Left cardiac atrium (tissue), 4 donors: ENCODE data around the gene DLGAP1. TPM values are rescaled to one million over a fixed set of nuclear protein-coding genes. Genes with fewer than 3 reads are reported as not detected.
"Not testable (repeated sequence)": the region's sequence is repeated elsewhere in the genome, so short reads cannot be mapped to it uniquely, and the experiment has no call there.

ENCODE experiments used
- ATAC-seq, 2 donors: fragments of 200-7000 bp; cut with Tn5 transposase; one replicate each; pipeline ENCODE4 v1.9.1; 2020; ENCODE audit warnings: mild to moderate bottlenecking in 2 of 2, moderate library complexity in 2 of 2
- DNase-seq: peaks from one replicate; pipeline ENCODE4 v3.0.0-alpha.2; 2020
- intact Hi-C, 2 donors: fragments of 100-400 bp; cut with DNase I; formaldehyde crosslinking; loops; one replicate each; pipeline versions ENCODE4 v1.14.1 to v1.15.1; 2022 to 2023
- total RNA-seq, 2 donors: library from RNA; stranded (reverse); fragmentation: NEBNext Ultra II Directional; extraction: Animal tissue kit (Norgen Biotek cat#: 25700); gene quantifications; one replicate each; pipeline ENCODE4 v1.2.1, GENCODE V29; 2021
- donor health status: DM: no; HTN: yes; CAD: no.
- donor health status: DM: no; HTN: yes; CAD: no; lungs with severe emphysema.
- donor health status: DM: yes; HTN: yes; CAD: no.
- donor health status: Dilated cardiomyopathy.

The DLGAP1 gene
- total RNA-seq, 2 donors from 2014 or later: 0.29 to 0.47 TPM

DNA sequence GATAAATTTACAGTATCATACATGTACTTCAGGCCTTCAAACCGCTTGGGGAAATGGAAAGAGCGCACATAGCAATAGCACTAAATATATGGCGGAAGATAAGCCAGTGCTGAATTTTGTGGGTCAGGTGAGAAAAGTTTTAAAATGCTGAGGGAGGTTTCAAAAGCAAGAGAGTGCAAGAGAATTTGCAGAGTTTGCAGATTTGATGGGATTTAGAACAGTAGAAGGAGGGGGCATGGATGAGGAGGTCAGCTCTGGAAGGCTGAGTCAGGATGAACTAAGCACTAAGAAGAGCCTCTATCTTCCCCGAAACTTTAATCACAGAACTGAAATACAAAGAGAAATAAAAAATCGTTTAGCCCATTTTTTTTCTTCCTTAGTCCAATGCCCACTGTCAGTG lies 145.9 kb downstream of the DLGAP1 start:
- intact Hi-C loops: no loop called here
- DNase-seq (no peak), ATAC-seq (no peak)

DNA sequence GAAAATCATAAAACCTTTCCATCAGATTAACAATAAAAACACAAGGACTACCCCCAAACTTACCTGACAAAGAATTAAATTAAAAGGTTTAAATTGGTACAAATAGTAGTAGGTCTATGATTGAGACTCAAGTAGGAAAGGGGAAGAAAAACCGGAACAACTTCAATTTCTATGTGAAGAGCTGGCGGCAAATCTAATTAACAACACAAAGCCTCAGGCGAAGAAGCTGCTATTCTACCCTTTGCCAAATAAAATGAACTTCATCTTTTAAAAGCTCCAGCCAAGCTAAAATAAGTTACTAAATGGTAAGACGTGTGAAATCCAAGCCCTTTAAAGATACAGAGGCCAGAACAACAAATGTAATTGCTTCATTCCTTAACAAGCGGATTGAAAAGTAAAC lies 146.5 kb downstream of the DLGAP1 start:
- intact Hi-C loops: no loop called here
- no peak for ATAC-seq

DNA sequence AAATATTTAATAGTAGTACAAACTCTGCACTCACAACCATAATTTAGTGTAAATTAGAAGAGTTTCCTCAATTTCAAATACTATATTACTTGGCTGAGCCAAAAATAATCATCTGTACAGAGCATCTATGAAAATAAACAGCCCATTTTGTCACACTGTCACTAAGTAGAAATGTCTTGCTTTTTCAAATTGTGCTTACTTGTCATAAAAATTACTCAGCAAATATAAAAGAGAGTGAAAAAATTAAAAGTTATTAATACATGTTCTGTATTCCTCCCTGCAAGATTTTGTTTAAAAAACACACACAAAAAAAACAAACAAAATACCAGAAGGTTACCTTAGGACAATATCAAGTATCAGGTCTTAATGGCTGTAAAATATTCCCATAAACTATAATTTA lies 155.7 kb downstream of the DLGAP1 start:
- ATAC-seq (no peak), DNase-seq (no peak)
- intact Hi-C loops: no loop called here

More for the DNA sequence above, 146.5 kb downstream of the DLGAP1 start:
- no peak for DNase-seq

DNA sequence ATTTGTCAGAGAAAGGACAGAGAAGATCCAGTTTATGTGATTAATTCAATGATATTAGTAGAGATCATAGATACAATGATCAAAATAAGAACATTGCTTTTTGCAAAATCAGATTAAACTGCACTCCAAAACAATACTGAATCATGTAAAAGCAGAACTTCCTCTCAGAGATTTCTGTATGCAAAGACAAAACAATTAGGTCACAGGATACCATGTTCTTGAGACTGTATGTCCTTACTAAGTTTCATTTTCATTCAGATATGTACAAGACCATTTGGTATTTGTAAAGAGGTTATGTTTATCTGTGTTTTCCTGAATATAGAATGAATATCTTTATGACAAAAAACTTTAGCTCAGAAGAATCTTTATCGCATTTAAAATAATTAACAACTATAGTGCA lies 161.8 kb downstream of the DLGAP1 start:
- no peak for DNase-seq
- no peak for ATAC-seq
- intact Hi-C loops: no loop called here

DNA sequence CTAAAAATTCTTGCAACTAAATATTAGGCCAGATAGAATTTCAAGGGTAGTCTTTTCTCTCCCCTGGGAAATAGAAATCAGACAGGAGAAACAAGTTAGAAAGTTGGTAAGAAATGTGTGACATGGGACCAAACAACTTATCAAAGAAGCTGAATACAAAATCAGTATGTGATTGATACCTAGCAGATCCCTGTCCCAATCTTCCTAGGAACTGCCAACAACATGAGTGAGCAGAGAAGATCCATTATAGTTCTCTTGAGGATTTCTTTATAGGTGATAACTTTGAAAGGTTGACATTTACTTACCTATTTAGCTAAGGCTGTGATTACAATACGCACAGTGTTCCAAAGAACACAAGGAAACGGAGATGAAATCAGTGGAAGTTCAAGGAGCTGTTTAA lies 162.4 kb downstream of the DLGAP1 start:
- no peak for DNase-seq
- ATAC-seq: no peak
- intact Hi-C loops: no loop called here

DNA sequence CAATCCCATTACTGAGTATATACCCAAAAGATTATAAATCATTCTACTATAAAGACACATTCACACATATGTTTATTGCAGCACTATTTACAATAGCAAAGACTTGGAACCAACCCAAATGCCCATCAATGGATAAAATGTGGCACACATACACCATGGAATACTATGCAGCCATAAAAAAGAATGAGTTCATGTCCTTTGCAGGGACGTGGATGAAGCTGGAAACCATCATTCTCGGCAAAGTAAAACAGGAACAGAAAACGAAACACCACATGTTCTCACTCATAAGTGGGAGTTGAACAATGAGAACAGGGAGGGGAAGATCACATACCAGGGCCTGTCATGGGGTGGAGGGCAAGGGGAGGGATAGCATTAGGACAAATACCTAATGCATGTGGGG lies 167.8 kb downstream of the DLGAP1 start:
- DNase-seq, ATAC-seq, intact Hi-C loops: not testable (repeated sequence)

DNA sequence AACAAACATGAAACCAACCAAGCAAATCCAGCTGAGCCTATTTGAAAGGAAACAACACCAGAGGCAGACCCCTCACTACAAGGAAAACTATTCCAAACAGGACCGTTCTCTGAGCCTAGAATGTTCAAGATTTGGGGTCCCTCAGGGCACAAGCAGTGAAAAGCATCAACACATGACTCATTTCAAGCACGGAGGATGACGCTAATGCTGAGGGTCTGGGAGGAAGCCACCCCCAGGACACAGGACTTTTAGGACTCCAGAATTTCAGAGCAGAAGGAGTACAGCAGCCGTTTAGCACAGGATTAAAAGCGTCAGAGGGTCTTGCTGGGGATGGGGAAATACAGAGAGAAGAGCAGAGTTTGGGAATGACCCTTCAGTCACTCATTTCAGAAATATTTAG lies 168.9 kb downstream of the DLGAP1 start:
- no peak for ATAC-seq
- intact Hi-C loops: no loop called here

DNA sequence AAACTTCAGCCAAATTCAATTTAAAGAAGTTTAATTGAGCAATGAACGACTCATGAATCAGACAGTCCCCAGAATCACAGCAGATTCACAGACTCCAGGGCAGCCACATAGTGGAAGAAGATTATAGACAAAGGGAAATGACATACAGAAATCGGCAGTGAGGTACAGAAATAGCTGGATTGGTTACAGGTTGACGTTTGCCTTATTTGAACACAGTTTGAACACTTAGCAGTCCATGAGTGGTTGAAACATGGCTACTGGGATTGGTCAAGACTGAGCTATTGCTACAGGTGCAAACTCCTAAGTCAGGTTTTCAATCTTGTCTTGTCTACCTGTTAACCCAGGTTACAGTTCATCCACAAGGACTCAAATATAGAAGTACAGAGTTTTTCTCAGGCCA lies 169.6 kb downstream of the DLGAP1 start:
- DNase-seq: no peak
- intact Hi-C loops: no loop called here
- no peak for ATAC-seq

More for the DNA sequence above, 168.9 kb downstream of the DLGAP1 start:
- DNase-seq: no peak

DNA sequence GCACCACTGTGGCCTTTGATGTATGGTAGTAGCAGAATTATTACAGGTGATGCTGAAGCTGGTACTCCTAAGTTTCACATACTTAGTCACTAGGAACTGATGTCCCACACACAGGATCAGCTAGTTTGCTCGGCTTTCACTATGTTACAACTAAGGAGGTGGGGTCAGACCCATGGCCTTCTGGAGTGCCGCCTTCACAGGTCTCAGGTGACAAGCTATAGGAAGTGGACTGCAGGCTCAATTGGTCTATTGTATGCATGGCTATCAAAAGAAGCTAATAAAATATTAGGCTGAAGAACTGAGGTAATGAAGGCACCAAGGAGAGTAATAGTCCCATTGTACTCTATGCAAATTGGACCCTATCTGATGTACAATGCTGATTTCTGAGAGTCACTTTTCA lies 170.6 kb downstream of the DLGAP1 start:
- intact Hi-C loops: no loop called here
- no peak for ATAC-seq

DNA sequence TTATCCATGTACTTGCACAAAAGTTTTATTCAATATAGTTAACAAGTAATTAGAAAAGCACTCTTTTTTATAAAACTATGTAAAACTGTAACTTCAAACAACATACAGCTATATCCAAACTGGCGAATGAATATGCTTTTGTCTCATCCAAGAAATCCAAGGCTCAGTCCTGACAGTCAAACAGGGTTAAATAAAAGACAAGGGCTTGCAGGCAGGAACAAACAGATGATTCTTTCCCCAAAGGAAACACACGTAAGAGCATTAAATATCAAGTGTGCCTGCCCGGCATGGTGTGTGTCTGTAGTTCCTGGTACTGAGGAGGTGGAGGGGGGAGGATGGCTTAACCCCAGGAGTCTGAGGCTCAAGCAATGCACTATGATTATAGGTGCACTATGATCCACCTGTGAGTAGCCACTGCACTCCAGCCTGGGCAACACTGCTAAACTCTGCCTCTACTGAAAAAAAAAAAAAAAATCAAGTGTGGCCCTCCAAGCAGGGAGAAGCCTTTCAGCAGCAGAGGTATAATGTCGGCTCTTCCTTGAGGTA lies 171.3 kb downstream of the DLGAP1 start:
- intact Hi-C loops: no loop called here
- DNase-seq: no peak
- ATAC-seq: no peak

More for the DNA sequence above, 170.6 kb downstream of the DLGAP1 start:
- no peak for DNase-seq

DNA sequence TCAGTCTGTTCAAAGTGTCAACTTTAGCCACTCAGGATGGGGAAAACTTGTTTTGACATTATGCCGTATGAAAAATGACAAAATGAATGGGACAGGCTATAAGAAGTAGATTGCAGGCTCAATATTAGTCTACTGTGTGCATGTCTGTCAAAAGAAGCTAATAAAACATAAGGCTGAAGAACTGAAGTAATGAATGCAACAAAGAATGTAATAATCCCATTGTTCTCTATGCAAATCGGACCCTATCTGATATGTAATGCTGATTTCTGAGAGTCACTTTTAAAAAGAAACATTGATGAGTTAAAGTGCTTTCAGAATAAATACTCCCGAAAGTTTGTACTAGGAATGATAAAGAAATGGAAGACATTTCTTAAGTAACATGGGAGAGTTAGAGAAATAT lies 172.2 kb downstream of the DLGAP1 start:
- DNase-seq (no peak), ATAC-seq (no peak)
- intact Hi-C loops: no loop called here

DNA sequence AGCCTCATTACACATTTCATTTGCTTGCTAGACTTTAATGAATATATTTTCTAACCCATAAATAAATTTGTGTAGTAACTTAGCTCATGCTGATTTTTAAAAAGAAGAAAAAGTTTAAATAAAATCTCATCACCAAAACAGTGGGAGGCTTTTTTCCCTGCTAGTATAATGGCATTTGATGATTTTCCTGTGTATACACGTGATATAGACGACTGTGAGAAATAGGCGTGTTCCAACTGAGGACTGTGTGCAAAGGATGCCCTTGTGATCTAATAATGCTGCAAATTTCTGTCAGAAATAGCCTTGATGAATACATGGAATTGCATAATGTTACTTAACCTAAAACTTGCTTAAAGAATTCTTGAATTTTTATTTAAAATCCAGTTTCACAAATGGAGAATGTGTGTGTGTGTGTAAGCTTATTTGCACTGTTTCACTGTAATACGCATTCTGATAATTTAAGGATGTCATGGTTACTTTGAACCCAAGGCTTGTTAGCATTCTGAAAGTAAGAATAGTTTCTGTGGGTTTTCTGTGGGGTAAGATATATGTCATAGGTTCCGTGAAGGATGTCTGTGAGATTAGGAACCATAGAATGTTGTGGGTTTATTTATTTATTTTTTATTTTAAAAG lies 178.0 kb downstream of the DLGAP1 start:
- no peak for ATAC-seq
- intact Hi-C loops: no loop called here
- DNase-seq: no peak

DNA sequence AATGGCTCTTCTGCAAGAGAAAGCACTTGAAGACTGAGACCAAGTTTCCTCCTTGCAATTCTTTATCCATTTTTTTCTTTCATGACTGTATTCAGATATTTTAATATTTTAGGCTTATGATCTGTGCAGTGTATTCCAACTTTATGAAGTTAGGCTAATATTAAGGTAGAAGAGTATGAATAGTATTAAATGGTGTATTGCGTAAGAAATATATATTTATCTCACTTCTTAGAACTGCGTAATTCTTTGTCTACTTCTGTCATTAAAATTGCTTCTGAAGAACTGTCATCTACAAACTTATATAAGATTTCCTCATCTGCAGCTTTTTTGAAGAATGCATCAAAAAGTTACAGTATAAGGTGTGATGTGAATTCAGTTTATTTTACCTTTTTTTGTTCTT lies 183.2 kb downstream of the DLGAP1 start:
- intact Hi-C loops: no loop called here
- DNase-seq (no peak), ATAC-seq (no peak)

DNA sequence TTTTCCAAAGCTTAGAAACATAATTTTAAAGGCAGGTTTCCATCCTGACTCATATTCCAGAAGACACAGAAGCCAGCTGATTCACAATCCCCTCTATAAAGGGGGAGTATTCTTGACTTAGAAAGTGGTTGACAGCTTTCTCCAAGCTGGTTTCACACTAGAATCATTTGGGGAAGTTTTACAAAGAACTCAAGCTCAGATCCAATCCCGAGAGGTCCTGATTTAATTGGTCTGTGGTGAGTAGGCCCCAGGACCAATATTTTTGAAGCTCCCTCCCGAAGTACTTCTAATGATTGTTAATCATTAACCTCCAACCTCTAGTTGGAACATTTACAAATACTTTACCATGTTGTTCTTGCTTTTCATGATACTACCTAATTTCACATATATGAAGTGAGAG lies 184.1 kb downstream of the DLGAP1 start:
- no peak for ATAC-seq
- DNase-seq: no peak
- intact Hi-C loops: no loop called here

DNA sequence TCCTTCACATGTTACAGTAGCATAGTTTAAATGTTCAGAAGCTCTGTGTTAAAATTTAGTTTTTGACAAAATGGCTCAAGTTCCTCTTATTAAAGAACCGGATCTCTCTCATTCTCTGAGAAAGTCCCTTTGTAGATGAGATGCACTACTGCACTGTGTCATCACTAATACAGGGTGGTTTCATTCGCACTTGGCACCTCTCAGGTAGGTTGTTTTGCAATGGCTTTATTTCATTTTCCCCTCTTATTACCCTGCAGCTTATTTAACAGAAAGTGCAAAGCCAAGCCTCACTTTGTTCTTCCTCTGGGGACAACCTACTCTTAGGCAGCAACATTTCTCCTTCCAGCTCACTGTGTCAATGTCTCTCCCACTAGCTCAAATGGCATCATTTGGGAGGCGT lies 185.1 kb downstream of the DLGAP1 start:
- ATAC-seq: no peak
- intact Hi-C loops: no loop called here
- no peak for DNase-seq

DNA sequence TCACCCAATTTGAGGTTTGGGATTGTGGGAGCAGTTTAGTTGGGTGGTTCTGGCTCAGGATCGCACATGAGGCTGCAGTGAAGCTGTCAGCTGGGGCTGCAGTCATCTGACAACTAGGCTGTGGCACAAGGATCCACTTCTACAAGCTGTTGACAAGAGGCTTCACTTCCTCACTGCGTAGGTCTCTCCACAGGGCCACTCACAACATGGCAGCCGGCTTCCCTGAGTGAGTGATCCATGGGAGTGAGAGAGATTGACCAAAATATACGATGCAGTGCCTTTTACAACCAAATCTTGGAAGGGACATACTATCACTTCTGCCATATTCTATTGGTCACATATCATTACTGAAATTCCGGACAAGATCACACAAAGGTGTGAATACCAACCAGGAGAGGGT lies 187.5 kb downstream of the DLGAP1 start:
- intact Hi-C loops: no loop called here
- no peak for ATAC-seq
- no peak for DNase-seq

DNA sequence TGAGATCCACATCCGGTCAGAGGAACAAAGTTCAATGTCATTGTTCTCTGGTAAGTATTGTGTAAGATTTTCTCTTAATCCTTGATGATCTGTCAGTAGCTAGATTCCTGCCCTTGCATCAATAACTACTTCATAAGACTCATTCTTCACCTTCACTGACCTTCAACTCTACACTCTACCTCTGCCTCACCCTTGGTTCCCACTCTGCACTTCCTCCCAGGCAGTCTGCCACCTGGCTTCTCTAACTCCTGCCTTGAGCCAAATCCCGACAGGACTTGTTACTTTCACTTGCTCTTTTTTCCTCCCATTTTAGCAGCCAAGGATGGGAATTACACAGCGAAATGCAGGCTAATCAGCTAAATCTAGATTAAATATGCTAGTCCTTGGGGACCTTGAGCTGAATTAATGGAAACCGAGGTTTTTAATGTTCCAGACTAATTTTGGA lies 190.7 kb downstream of the DLGAP1 start:
- DNase-seq (no peak), ATAC-seq (no peak)
- intact Hi-C loops: no loop called here

DNA sequence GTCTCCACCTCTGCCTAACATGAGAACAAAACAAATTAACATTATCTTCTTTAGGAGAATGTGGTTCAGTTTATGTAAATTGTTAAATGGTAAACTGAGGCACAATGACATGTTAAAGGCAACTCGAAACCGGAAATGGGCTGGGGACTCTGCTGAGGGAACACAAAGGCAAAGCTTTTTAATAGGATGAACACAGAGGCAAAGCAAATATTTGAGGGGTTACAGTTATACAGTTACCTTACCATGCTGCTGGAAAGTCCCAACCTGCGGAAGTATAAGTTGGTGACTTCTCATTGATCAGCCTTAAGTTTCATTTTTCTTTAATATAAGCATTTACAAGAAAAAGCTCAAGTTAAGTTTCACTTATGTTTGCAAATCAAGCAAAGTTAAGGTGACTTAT lies 195.0 kb downstream of the DLGAP1 start:
- ATAC-seq: no peak
- intact Hi-C loops: no loop called here
- no peak for DNase-seq

DNA sequence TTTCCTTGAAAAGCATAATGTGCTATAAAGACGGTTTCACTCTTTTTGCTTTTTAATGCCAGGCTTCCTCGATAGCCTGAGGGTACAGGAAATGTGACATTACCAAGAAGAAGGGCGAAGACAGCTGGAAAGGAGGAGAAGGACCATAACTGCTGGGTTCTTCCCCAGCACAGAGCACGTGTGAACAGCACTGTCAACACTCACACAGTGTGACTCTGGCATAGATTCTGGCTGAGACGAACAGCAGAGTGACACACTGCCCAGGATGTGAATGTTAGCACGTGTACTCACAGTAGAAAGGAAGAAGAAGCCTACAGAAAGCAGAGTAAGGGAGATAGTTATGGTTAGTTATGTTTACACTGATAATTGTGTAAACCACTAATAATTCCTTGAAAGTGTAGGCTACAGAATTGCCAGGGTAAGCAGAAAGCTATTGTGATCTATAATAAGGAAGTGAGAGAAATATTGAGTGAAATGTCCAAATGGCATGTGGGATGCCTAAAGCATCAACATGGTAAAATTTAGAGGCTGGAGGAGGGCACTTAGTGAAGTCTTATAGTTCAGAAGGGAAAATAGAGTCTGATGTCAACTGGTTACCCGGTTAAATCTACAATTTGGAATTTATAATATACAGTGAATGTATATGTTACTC lies 198.2 kb downstream of the DLGAP1 start:
- no peak for ATAC-seq
- intact Hi-C loops: no loop called here
- DNase-seq: no peak

DNA sequence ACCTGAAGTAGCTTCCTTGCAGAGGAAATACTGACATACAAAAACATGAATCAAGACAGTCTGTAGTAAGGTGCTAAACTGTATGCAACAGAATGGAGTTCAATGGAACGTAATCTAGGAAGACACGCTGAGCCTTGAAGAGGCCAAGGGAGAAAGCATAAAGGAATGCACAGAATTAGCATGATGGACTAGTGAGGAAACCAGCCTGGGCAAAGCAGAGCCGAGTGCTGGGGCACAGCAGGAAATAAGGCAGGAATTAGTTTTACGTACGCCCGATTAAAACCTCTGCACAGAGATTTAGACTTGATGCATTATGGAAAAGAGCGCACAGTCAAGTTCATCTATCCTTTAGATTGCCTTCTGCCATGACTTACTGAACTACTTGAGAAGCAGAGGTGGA lies 200.3 kb downstream of the DLGAP1 start:
- intact Hi-C loops: no loop called here
- DNase-seq (no peak), ATAC-seq (no peak)

DNA sequence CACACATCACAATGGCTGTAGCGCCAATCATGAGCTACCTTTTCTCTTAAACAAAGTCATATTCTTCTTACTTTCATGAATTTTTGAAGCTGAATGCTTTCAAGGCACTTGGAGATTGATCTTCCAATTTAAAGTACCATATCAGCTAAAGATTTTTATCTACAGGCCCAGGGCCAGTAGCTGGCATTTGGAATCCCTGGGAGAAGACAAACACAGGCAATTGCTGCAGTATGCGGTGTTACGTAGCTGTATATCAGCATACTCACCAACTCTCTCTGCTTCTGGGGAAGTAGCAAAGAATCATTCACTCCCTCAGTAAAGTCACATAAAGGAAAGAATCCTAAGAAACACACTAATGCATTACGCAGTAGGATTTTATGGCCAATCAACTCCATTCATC lies 202.3 kb downstream of the DLGAP1 start:
- ATAC-seq (no peak), DNase-seq (no peak)
- intact Hi-C loops: no loop called here
